Measurements from ENCODE around the gene INPP5A. TPM values are rescaled to one million over a fixed set of nuclear protein-coding genes. Genes with fewer than 3 reads are reported as not detected.
"Not testable (repeated sequence)": the region's sequence is repeated elsewhere in the genome, so short reads cannot be mapped to it uniquely, and the experiment has no call there.

Gene INPP5A
- 7.6 and 17.6 TPM in 2 replicates for total RNA-seq (2014; rRNA removed; shearing (Covaris generic); ENCODE audit: low replicate concordance)

- Histone ChIP-seq H3K27me3 (no peaks in the 10 kb centered on the region), H3K9me3 (no peaks in the 10 kb centered on the region), H3K36me3 (peaks cover 2% of the 10 kb centered on the region; the same call in 1 of the 2 replicates), H3K4me3 (peak within 1 kb of the TSS; percentile 68)
- no peak for DNase-seq
Measured at GRCh38 chr10:132537684-132538001, at the start of gene INPP5A. Gene INPP5A, plus strand, starts transcription at chr10:132537787. Its CDS starts 310 bp downstream, at chr10:132538097.

- H3K9me3 ChIP-seq: no peaks in the 10 kb centered on the region
- H3K27me3 ChIP-seq: no peaks in the 10 kb centered on the region
- H3K36me3 ChIP-seq: no peaks in the 10 kb centered on the region
- DNase-seq: no peak
- H3K4me3 ChIP-seq: no peak overlapping the region
Measured at GRCh38 chr10:132488231-132488821, 49.3 kb upstream of the INPP5A start.

- H3K27me3 ChIP-seq: no peaks in the 10 kb centered on the region
- peak; percentile 96 for DNase-seq
- no peak overlapping the region for H3K4me3 ChIP-seq
- no peaks in the 10 kb centered on the region for H3K36me3 ChIP-seq
- no peaks in the 10 kb centered on the region for H3K9me3 ChIP-seq
Measured at GRCh38 chr10:132489053-132489703, 48.4 kb upstream of the INPP5A start.

- no peaks in the 10 kb centered on the region for H3K27me3 ChIP-seq
- DNase-seq: no peak
- no peaks in the 10 kb centered on the region for H3K9me3 ChIP-seq
- H3K4me3 ChIP-seq: no peak overlapping the region
- H3K36me3 ChIP-seq: no peaks in the 10 kb centered on the region
Measured at GRCh38 chr10:132489704-132490534, 47.7 kb upstream of the INPP5A start.

GRCh38 chr10:132491534-132491933, 46.1 kb upstream of the INPP5A start:
- not testable (repeated sequence) for H3K36me3 ChIP-seq, H3K9me3 ChIP-seq, H3K27me3 ChIP-seq, H3K4me3 ChIP-seq, DNase-seq

- Histone ChIP-seq H3K9me3 (no peaks in the 10 kb centered on the region), H3K4me3 (no peak overlapping the region), H3K36me3 (no peaks in the 10 kb centered on the region), H3K27me3 (no peaks in the 10 kb centered on the region)
- DNase-seq: no peak
Measured at GRCh38 chr10:132492323-132493025, 45.1 kb upstream of the INPP5A start.

GRCh38 chr10:132493246-132493755, 44.3 kb upstream of the INPP5A start:
- H3K4me3 ChIP-seq: no peak overlapping the region
- H3K36me3 ChIP-seq: no peaks in the 10 kb centered on the region
- no peak for DNase-seq
- no peaks in the 10 kb centered on the region for H3K27me3 ChIP-seq
- no peaks in the 10 kb centered on the region for H3K9me3 ChIP-seq

- H3K36me3 ChIP-seq: no peaks in the 10 kb centered on the region
- H3K4me3 ChIP-seq: no peak overlapping the region
- H3K27me3 ChIP-seq: no peaks in the 10 kb centered on the region
- no peak for DNase-seq
- H3K9me3 ChIP-seq: no peaks in the 10 kb centered on the region
Measured at GRCh38 chr10:132493756-132494290, 43.8 kb upstream of the INPP5A start.

GRCh38 chr10:132494866-132495630, 42.5 kb upstream of the INPP5A start:
- no peak overlapping the region for H3K4me3 ChIP-seq
- no peaks in the 10 kb centered on the region for H3K9me3 ChIP-seq
- no peak for DNase-seq
- H3K36me3 ChIP-seq: no peaks in the 10 kb centered on the region
- no peaks in the 10 kb centered on the region for H3K27me3 ChIP-seq

- Histone ChIP-seq H3K4me3 (no peak overlapping the region), H3K27me3 (no peaks in the 10 kb centered on the region), H3K9me3 (no peaks in the 10 kb centered on the region), H3K36me3 (no peaks in the 10 kb centered on the region)
- peak; percentile 55 for DNase-seq
Measured at GRCh38 chr10:132496360-132497062, 41.1 kb upstream of the INPP5A start.

GRCh38 chr10:132497063-132497680, 40.4 kb upstream of the INPP5A start:
- Histone ChIP-seq H3K36me3 (no peaks in the 10 kb centered on the region), H3K27me3 (no peaks in the 10 kb centered on the region), H3K4me3 (no peak overlapping the region), H3K9me3 (no peaks in the 10 kb centered on the region)
- DNase-seq: no peak

- H3K9me3 ChIP-seq: no peaks in the 10 kb centered on the region
- H3K36me3 ChIP-seq: no peaks in the 10 kb centered on the region
- no peak overlapping the region for H3K4me3 ChIP-seq
- H3K27me3 ChIP-seq: no peaks in the 10 kb centered on the region
- no peak for DNase-seq
Measured at GRCh38 chr10:132497861-132498561, 39.6 kb upstream of the INPP5A start.

- Histone ChIP-seq H3K9me3 (no peaks in the 10 kb centered on the region), H3K4me3 (no peak overlapping the region), H3K36me3 (no peaks in the 10 kb centered on the region), H3K27me3 (no peaks in the 10 kb centered on the region)
- DNase-seq: no peak
Measured at GRCh38 chr10:132498562-132499366, 38.8 kb upstream of the INPP5A start.

GRCh38 chr10:132499367-132499685, 38.3 kb upstream of the INPP5A start:
- Histone ChIP-seq H3K9me3 (no peaks in the 10 kb centered on the region), H3K27me3 (no peaks in the 10 kb centered on the region), H3K36me3 (no peaks in the 10 kb centered on the region), H3K4me3 (no peak overlapping the region)
- no peak for DNase-seq
